Naive thymus-derived CD8-positive, alpha-beta T cell (primary cell): ENCODE results near the gene PALLD. TPM values are rescaled to one million over a fixed set of nuclear protein-coding genes. Genes with fewer than 3 reads are reported as not detected.
"Not testable (repeated sequence)": the region's sequence is repeated elsewhere in the genome, so short reads cannot be mapped to it uniquely, and the experiment has no call there.

Experiments
- ATAC-seq, 2 donors: fragments of 150-1000 bp; cut with Tn5 transposase in 1 of 2; sonication (Bioruptor Pico), chemical (Tn5 transposase) in 1 of 2; 1 replicate in 1 of 2; 2 replicates in 1 of 2; pipeline ENCODE4 v1.10.0; 2021; ENCODE audit warnings: mild to moderate bottlenecking in 2 of 2, moderate library complexity in 2 of 2
- POLR2A ChIA-PET: fragments of 350-600 bp; sonication (Branson Sonifier 250); formaldehyde crosslinking; loops from one replicate; lab custom pipeline; 2021; ENCODE audit warnings: antibody characterized with exemption; lab: Charles Lee
- DNase-seq, 10 donors: peaks; one replicate each; pipeline versions ENCODE4 v3.0.0 to v3.0.0-alpha.2; 2020 to 2022
- H3K27ac Mint-ChIP-seq, 10 donors: one replicate each; pipeline ENCODE4 v1.8.0; 2020 to 2022; ENCODE audit warnings: mild to moderate bottlenecking in 10 of 10, mixed read lengths in 10 of 10, moderate library complexity in 4 of 10, inconsistent platforms in 1 of 10
- H3K27me3 Mint-ChIP-seq, 5 donors: one replicate each; pipeline ENCODE4 v1.8.0; 2021 to 2022; ENCODE audit warnings: mixed read lengths in 5 of 5
- H3K36me3 Mint-ChIP-seq, 3 donors: one replicate each; pipeline ENCODE4 v1.8.0; 2020 to 2022; ENCODE audit warnings: mixed read lengths in 3 of 3, mild to moderate bottlenecking in 2 of 3, inconsistent platforms in 1 of 3
- H3K4me1 Mint-ChIP-seq, 4 donors: one replicate each; pipeline ENCODE4 v1.8.0; 2021 to 2022; ENCODE audit warnings: mixed read lengths in 4 of 4
- H3K4me3 Mint-ChIP-seq, 10 donors: one replicate each; pipeline ENCODE4 v1.8.0; 2020 to 2022; ENCODE audit warnings: mild to moderate bottlenecking in 10 of 10, mixed read lengths in 10 of 10, moderate library complexity in 6 of 10, inconsistent platforms in 1 of 10
- H3K9me3 Mint-ChIP-seq, 9 donors: one replicate each; pipeline ENCODE4 v1.8.0; 2020 to 2022; ENCODE audit warnings: mixed read lengths in 9 of 9, mild to moderate bottlenecking in 3 of 9, inconsistent platforms in 1 of 9, moderate library complexity in 1 of 9
- polyA plus RNA-seq, 3 donors: library from polyadenylated mRNA; unstranded; fragments of 300-500 nt; fragmentation: Illumina TruSeq; gene quantifications; one replicate each; pipeline ENCODE4 v1.2.3, GENCODE V29; 2021
- total RNA-seq, 8 experiments: library from RNA in 2 of 8; stranded (reverse) in 2 of 8; gene quantifications; one replicate each; pipeline ENCODE4 v1.2.3 and lab custom pipeline; 2021 to 2026

PALLD gene
- total and polyA plus RNA-seq, 5 experiments from 2014 or later, result 0.08 to 0.34 (median 0.32) TPM; not detected in 2

- ATAC-seq, result no peak
- peaks cover 0 to 6% (median 0%) of the 10 kb centered on the region in 5 donors for H3K27me3 Mint-ChIP-seq
- POLR2A ChIA-PET, result interaction anchor here (2.4 kb wide), 1 partner anchor 21 kb away, joined by 7 read pairs; the partner anchor contains the start of gene DDX60L
- peaks cover 0 to 13% (median 4%) of the 10 kb centered on the region in 4 donors for H3K4me1 Mint-ChIP-seq
- H3K36me3 Mint-ChIP-seq, result no peaks in the 10 kb centered on the region
- DNase-seq, result no peak
- H3K4me3 Mint-ChIP-seq, result no peak overlapping the region
- no peak overlapping the region for H3K27ac Mint-ChIP-seq
- H3K9me3 Mint-ChIP-seq, result no peaks in the 10 kb centered on the region
Observed at GRCh38 chr4:168501407-168501806, 4.6 kb downstream of the PALLD start.

- no peaks in the 10 kb centered on the region for H3K9me3 Mint-ChIP-seq
- no peak overlapping the region for H3K4me3 Mint-ChIP-seq
- POLR2A ChIA-PET, result interaction anchor here (2.4 kb wide), 1 partner anchor 22 kb away, joined by 7 read pairs; the partner anchor contains the start of gene DDX60L
- H3K4me1 Mint-ChIP-seq, result peaks cover 0 to 13% (median 4%) of the 10 kb centered on the region in 4 donors
- no peak for ATAC-seq
- peaks cover 0 to 6% (median 0%) of the 10 kb centered on the region in 5 donors for H3K27me3 Mint-ChIP-seq
- H3K36me3 Mint-ChIP-seq, result no peaks in the 10 kb centered on the region
- no peak for DNase-seq
- peak overlapping the region in 1 of 10 donors; percentile 41 for H3K27ac Mint-ChIP-seq
Observed at GRCh38 chr4:168502861-168503260, 6.0 kb downstream of the PALLD start.

- ATAC-seq (no peak), DNase-seq (no peak)
- Mint-ChIP-seq H3K36me3 (no peaks in the 10 kb centered on the region), H3K27ac (peak overlapping the region in 1 of 10 donors; percentile 45), H3K4me3 (no peak overlapping the region), H3K4me1 (peaks cover 0 to 13% (median 4%) of the 10 kb centered on the region in 4 donors), H3K27me3 (peaks cover 0 to 6% (median 0%) of the 10 kb centered on the region in 5 donors), H3K9me3 (no peaks in the 10 kb centered on the region)
- POLR2A ChIA-PET, result no interaction called here
Observed at GRCh38 chr4:168503652-168504362, 7.0 kb downstream of the PALLD start.

DNA sequence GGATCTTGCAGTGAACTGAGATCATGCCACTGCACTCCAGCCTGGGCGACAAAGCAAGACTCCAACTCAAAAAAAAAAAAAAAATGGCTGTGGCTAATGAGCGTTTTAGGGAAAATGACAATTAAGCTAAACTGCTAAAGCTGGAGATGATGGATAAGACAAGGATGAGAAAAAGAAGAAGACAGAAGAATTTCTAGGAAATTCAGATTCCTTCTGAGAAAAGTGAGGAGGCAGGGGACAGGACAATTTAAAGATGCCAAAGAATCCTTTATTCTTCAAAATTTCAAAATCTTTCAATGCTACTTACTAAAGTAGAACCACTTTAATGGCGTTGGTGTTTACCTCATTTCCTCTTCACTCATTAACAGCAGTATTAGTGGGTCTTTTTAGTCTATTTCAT is 7.7 kb downstream of the PALLD start:
- Mint-ChIP-seq H3K27me3 (peaks cover 0 to 6% (median 0%) of the 10 kb centered on the region in 5 donors), H3K36me3 (no peaks in the 10 kb centered on the region), H3K9me3 (no peaks in the 10 kb centered on the region), H3K4me1 (peaks cover 0 to 16% (median 6%) of the 10 kb centered on the region in 4 donors), H3K4me3 (no peak overlapping the region), H3K27ac (no peak overlapping the region)
- no peak for ATAC-seq
- DNase-seq, result no peak
- POLR2A ChIA-PET, result no interaction called here

- Mint-ChIP-seq H3K9me3 (no peaks in the 10 kb centered on the region), H3K36me3 (no peaks in the 10 kb centered on the region), H3K4me1 (peaks cover 0 to 25% (median 14%) of the 10 kb centered on the region in 4 donors), H3K27ac (no peak overlapping the region), H3K27me3 (peaks cover 0 to 6% (median 0%) of the 10 kb centered on the region in 5 donors), H3K4me3 (no peak overlapping the region)
- ATAC-seq (no peak), DNase-seq (no peak)
- POLR2A ChIA-PET, result no interaction called here
Observed at GRCh38 chr4:168506014-168506413, 9.2 kb downstream of the PALLD start.

DNA sequence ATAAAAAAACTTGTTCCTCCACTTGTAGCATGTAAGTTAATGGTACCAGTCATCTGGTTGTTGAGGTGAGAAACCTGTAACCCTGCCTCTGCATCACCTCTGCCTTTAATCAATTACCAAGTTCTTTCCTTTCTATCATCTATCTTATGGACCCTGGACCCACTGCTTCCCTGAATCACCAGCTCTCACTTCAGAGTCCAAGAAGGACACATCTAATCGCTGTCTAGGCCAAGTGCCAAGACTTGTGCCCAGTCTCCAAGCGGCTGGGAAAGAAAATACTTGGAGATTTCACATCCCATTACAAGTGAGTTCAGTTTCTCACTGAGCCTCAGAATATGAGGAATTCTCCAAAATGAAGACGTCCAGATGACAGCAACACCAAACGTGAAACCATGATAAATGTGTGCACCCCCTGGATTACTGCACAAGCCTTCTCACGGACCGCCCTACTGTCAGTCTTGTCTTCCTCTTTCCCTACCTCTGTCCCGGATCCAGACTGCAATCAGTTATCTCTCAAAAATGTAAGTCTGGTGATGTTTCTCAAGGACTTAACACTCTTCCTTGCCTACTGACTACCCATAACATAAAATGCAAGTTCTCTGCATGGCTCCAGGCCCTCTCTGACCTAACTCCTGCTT is 10.4 kb downstream of the PALLD start:
- H3K4me3 Mint-ChIP-seq, result no peak overlapping the region
- POLR2A ChIA-PET, result no interaction called here
- no peaks in the 10 kb centered on the region for H3K36me3 Mint-ChIP-seq
- no peak for DNase-seq
- ATAC-seq, result no peak
- H3K27me3 Mint-ChIP-seq, result peaks cover 0 to 2% (median 0%) of the 10 kb centered on the region in 5 donors
- no peaks in the 10 kb centered on the region for H3K9me3 Mint-ChIP-seq
- H3K4me1 Mint-ChIP-seq, result peaks cover 8 to 37% (median 25%) of the 10 kb centered on the region in 4 donors
- no peak overlapping the region for H3K27ac Mint-ChIP-seq

GRCh38 chr4:168508683-168509082 is 11.8 kb downstream of the PALLD start:
- no peaks in the 10 kb centered on the region for H3K27me3 Mint-ChIP-seq
- H3K36me3 Mint-ChIP-seq, result no peaks in the 10 kb centered on the region
- no peak for ATAC-seq
- no peaks in the 10 kb centered on the region for H3K9me3 Mint-ChIP-seq
- POLR2A ChIA-PET, result no interaction called here
- H3K4me3 Mint-ChIP-seq, result no peak overlapping the region
- peaks cover 11 to 36% (median 26%) of the 10 kb centered on the region in 4 donors for H3K4me1 Mint-ChIP-seq
- peak overlapping the region in 1 of 10 donors; percentile 35 for H3K27ac Mint-ChIP-seq
- no peak for DNase-seq

GRCh38 chr4:168509786-168510185 is 12.9 kb downstream of the PALLD start:
- Mint-ChIP-seq H3K27ac (peak overlapping the region in 4 of 10 donors; percentile 22 to 79 (median 50)), H3K9me3 (no peaks in the 10 kb centered on the region), H3K4me1 (peaks cover 13 to 35% (median 26%) of the 10 kb centered on the region in 4 donors), H3K4me3 (peak overlapping the region in 4 of 10 donors; percentile 1 to 50 (median 26)), H3K36me3 (no peaks in the 10 kb centered on the region), H3K27me3 (peaks cover 0 to 2% (median 0%) of the 10 kb centered on the region in 5 donors)
- ATAC-seq (peak; percentile 78 to 81), DNase-seq (peak in 8 of 10 donors; percentile 13 to 72 (median 34))
- POLR2A ChIA-PET, result interaction anchor here (1.7 kb wide), 2 partner anchors 29 to 500 kb away, joined by 5 to 7 read pairs; partner anchors contain the start of genes CBR4 and DDX60L

DNA sequence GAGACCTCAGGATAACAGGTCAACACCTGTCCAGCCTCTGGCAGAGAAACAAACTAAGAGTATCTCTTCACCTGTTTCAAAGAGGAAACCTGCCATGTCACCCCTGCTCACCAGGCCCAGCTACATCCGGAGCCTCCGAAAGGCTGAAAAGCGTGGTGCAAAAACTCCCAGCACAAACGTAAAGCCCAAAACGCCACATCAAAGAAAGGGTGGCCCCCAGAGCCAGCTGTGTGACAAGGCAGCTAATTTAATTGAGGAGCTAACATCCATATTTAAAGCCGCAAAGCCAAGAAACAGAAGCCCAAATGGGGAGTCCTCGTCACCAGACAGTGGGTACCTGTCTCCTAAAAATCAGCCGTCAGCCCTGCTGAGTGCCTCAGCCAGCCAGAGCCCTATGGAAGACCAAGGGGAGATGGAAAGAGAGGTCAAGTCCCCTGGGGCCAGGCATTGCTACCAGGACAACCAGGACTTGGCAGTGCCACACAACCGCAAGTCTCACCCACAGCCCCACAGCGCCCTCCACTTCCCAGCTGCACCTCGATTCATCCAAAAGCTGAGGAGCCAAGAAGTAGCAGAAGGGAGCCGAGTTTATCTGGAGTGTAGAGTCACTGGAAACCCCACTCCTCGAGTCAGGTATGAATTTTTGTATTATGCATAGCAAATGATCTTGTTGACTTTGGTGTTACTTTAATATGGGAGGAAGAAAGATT is 15.1 kb downstream of the PALLD start:
- H3K4me3 Mint-ChIP-seq, result peak overlapping the region in 9 of 10 donors; percentile 11 to 81 (median 63)
- H3K27me3 Mint-ChIP-seq, result peaks cover 0 to 2% (median 0%) of the 10 kb centered on the region in 5 donors
- H3K36me3 Mint-ChIP-seq, result no peaks in the 10 kb centered on the region
- H3K9me3 Mint-ChIP-seq, result no peaks in the 10 kb centered on the region
- peak; percentile 82 to 84 for ATAC-seq
- peaks cover 16 to 33% (median 26%) of the 10 kb centered on the region in 4 donors for H3K4me1 Mint-ChIP-seq
- DNase-seq, result peak; percentile 39 to 84 (median 65)
- peak overlapping the region; percentile 40 to 88 (median 69) for H3K27ac Mint-ChIP-seq
- POLR2A ChIA-PET, result interaction anchor here (0.7 kb wide), 2 partner anchors 16 to 31 kb away, joined by 3 read pairs; partner anchors contain the start of gene DDX60L

DNA sequence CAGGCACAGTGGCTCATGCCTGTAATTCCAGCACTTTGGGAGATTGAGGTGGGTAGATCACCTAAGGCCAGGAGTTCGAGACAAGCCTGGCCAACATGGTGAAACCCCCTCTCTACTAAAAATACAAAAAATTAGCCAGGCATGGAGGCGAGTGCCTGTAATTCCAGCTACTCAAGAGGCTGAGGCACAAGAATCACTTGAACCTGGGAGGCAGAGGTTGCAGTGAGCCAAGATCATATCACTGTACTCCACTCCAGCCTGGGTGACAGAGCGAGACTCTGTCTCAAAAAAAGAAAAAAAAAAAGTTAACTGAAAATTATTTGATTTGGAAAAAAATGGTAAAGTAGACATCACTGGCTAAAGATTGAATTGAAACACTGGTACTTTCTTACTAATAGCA is 17.0 kb downstream of the PALLD start:
- POLR2A ChIA-PET, H3K9me3 Mint-ChIP-seq, H3K27me3 Mint-ChIP-seq, DNase-seq, H3K4me3 Mint-ChIP-seq, H3K27ac Mint-ChIP-seq, ATAC-seq, H3K36me3 Mint-ChIP-seq: not testable (repeated sequence)
- peaks cover 16 to 33% (median 26%) of the 10 kb centered on the region in 4 donors for H3K4me1 Mint-ChIP-seq

- DNase-seq, result peak in 3 of 10 donors; percentile 35 to 40 (median 35)
- no peak for ATAC-seq
- no peak overlapping the region for H3K27ac Mint-ChIP-seq
- H3K36me3 Mint-ChIP-seq, result no peaks in the 10 kb centered on the region
- POLR2A ChIA-PET, result no interaction called here
- H3K4me3 Mint-ChIP-seq, result no peak overlapping the region
- no peaks in the 10 kb centered on the region for H3K9me3 Mint-ChIP-seq
- H3K4me1 Mint-ChIP-seq, result peaks cover 16 to 32% (median 26%) of the 10 kb centered on the region in 4 donors
- peaks cover 0 to 2% (median 0%) of the 10 kb centered on the region in 5 donors for H3K27me3 Mint-ChIP-seq
Observed at GRCh38 chr4:168514249-168514852, 17.5 kb downstream of the PALLD start.
